ENCODE results near the gene CEMIP.
A peak's percentile ranks its signal among the peaks of the same experiment; 100 is the strongest.

Gene CEMIP

GRCh38 chr15:80823995-80824394 is 44.8 kb downstream of the CEMIP start:
- no peak for DNase-seq (ENCODE audit: low read depth)

DNA sequence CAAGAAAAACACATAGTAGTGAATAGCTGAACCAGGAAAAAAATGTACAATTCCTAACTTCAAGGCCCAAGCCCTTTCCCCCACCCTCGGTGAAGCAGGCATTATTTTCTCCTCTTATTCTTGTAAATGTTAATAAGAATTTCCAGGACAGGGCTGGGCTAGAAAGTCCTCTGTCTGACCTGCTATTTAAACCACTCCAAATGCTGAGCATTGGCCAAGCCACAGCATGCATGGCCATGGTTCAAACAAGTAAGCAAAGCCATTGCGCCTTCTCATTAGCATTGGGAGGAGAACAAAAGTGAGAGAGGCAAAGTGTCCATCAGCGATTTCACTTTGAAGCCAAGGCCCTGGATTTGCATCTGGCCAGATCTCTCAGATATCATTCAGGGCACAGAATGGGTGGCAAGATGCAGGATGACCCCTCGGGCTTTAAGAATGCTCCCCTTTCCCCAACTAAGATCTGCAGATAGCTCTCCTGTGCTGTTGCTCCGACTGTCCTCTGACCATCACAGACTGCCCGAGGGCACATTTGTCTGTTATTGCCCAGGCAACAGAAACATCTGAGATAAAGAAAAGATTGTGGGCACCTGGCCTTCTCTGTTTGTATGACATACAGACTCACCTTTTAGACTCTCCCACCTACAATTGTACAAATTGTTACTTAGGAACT is 46.3 kb downstream of the CEMIP start:
- no peak for DNase-seq (ENCODE audit: low read depth)

DNA sequence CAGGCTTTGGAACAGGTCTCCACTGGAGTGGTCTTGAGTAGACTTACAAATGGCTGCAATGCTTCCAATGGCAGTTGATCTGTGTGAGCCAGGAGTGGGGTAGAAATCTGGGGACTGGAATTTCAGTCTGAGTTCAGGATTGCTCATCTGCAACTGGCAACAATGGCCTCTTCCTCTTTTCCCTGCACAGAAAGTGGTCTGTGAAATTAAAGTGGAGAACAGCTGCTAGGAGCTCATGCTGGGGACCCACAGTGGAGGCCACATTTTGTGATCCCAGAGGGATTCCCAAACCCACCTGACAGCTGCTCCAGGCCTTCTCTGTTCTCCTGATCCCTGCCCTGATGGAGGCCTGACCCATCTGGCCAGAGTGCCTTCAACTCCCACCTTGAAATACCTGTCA is 49.6 kb downstream of the CEMIP start:
- DNase-seq (ENCODE audit: low read depth): no peak

DNA sequence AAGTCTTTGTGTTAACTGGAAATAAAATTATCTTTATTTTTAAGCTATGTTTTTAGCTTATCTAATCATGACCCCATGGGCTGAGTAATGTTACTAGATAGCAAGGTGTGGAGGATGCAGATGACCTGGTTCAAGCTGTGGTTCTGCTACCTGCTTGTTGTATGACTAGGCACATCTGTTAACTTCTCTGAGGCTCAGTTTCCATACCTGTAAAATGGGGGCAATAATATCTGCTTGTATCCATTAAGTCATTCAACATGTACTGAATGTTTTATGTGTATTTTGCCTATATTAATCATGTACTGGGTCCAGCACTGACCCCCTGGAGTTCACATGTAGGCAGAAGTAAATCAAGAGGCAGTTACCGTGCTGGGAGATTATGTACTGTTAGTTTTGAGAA is 51.5 kb downstream of the CEMIP start:
- DNase-seq (ENCODE audit: low read depth): no peak

DNA sequence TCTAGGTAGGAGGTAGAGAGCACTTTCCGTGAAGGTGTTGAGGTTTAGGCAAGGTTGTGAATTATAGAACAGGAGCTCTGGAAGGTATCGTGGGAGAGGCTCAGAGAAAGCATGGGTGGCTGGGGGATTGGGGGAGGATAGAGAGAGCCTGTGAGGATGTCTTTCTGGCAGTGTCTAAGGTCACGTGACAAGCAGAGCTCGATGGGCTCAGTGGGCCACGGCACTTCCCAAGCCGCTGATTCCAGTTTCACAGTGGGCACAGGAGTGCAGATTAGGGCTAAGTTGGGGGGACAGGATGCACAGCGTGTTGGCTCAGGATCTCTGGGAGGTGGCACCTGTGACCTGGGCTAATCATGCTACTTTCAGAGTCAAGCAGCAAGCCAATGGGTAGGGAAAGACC is 52.0 kb downstream of the CEMIP start:
- DNase-seq (ENCODE audit: low read depth): no peak

- no peak for DNase-seq (ENCODE audit: low read depth)
These were observed 52.5 kb downstream of the CEMIP start for GRCh38 chr15:80831606-80832224.

- no peak for DNase-seq (ENCODE audit: low read depth)
These were observed 53.5 kb downstream of the CEMIP start for GRCh38 chr15:80832686-80833085.

DNA sequence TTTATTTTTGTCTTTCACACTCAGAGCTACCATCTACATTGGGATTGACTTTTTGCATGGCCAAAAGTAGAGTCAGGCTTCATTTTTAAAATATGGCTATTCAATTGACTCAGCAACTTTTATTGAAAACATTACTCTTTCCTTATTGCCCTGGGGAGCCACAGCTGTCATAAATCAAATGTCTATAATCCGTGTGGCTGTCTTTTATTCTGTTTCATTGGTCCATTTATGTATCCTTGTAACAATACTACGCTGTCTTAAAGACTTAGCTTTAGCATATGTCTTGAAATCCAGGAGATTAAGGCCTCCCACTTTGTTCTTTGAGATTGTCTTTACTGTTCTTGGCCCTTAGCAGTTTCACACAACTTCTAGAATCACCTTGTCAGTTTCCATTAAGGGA is 55.2 kb downstream of the CEMIP start:
- DNase-seq (ENCODE audit: low read depth): no peak

GRCh38 chr15:80834906-80835305 is 55.7 kb downstream of the CEMIP start:
- no peak for DNase-seq (ENCODE audit: low read depth)

DNA sequence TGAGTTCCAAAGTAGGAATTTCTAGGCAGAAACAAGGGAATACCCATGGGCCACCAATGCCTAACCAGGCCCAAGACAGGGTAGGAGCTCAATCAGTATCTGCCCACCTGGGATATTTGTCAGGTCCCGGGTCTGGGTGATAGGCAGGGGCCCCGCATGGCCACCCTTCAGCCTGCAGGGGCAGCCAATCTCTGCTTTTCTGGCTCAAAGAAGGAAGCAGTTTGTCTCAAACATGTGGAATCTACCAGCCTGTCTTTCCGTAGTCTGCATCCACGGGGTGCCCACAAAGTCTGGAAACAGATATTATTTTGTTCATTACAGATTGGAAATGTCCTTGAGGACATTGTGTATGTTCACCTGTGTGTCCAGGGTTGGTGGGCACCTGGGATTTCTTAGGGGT is 56.2 kb downstream of the CEMIP start:
- no peak for DNase-seq (ENCODE audit: low read depth)

DNA sequence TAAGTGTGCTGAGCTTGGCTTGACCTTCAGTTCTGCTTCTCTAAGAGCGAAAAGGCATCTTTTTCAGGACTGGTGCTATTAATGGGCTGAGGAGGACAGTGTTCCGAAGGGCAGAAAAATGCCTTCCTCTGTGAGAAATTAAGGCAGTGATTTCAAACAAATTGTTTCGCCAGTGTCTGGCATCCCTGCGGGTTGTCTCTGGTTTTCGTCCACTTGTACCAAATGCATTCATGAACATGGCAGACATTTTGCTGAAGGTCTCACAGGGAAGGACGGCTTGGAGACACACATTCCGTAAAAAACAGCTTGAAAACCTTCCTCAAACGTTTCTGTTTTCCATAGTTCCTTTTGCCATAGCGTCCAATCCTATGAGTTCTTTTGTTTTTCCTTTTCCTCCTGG is 57.1 kb downstream of the CEMIP start:
- DNase-seq (ENCODE audit: low read depth): no peak

GRCh38 chr15:80837006-80837405 is 57.8 kb downstream of the CEMIP start:
- peak; percentile 71 for DNase-seq (ENCODE audit: low read depth)

- DNase-seq (ENCODE audit: low read depth): no peak
These were observed 58.8 kb downstream of the CEMIP start for GRCh38 chr15:80838012-80838411.

DNA sequence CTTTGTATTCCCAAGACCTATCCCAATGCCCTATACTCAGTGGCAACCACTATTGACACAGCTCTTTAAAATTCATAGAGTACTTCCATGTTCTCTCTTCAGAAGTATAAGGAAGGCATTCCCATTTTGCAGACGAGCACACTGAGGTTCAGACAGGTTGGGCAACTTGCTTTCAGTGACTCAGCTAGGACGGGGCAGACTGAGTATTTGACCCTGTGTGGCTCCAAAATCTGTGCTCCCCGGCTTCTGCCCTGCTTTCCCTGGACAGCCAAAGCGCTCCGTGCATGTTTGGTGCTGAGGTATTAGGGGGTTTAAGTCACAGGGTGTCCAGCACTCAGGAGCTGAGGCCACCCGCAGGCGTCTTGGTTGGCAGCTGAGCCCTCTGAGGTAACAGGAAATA is 59.5 kb downstream of the CEMIP start:
- DNase-seq (ENCODE audit: low read depth): no peak

GRCh38 chr15:80839764-80840130 is 60.6 kb downstream of the CEMIP start:
- DNase-seq (ENCODE audit: low read depth): no peak

- no peak for DNase-seq (ENCODE audit: low read depth)
These were observed 61.3 kb downstream of the CEMIP start for GRCh38 chr15:80840182-80841130.

- DNase-seq (ENCODE audit: low read depth): no peak
These were observed 62.4 kb downstream of the CEMIP start for GRCh38 chr15:80841541-80841940.

DNA sequence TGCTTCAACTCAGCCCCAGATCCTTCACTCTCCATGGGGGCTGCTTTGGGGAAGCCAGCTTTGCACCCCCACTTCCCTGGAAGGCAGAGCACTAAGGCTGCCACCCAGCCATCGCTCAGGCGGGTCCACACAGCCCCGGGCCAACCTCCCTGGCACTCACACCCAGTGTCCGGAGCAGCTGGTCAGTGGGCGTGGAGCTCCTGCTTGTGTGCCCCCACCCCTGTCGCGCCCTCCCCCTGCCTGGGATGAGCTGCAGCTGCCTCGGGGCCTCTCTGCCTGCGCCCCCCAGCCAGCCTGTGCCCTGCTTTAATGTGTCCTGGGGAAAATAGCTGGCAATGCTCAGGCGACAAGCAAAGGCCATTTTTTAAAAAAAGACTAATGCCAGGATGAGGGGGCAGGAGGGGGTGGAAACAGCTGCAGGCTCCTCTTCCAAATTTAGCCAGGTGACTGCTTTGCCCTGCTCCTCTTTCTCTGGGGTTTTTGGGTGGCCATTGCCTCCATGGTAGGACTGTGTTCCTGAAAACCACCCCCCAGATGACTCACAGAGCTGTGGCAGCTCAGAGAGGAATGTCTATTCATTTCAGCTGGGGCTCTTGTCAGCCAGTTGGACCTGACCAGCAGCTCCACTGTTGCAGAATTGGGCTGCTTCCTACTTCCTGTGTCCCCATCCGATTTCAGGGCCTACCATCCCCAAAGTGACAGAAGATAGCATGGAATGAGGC is 65.0 kb downstream of the CEMIP start:
- DNase-seq (ENCODE audit: low read depth): peak; percentile 41

DNA sequence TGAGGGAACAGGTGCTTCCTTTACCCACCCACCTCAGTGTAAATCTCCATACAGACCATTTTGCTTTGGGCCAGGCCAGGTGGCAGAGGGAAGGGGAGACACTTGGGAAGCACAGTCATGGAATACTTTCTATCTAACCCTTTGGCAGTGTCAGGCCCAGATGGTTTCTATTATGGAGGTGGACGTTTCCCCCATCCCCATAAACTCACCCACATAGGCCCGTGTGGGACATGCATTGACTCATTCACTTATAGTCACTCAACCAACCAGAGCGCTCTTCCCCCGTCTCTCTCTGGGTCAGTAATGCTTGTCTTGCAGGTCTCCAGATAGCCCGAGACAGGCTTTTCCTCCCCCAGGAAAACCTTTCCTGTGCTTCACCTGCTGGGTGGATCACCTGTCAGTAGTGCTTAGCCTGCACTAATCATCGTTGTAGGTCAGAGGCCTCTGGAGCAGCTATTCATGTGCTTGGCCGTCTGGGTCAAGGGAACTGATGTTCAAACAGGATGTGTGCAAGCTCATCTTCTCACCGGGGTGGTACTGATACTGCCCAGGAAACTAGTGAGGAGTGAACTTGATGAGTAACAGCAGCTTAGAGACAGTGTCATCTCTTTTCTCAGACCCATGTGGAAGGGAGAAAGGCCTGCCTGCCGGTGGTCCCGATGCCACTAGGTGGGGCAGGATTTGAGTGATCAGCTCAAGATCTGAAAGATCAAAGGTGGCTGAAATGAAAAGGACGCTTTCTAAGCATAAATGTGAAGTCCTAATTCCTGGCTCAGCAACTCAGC is 67.1 kb downstream of the CEMIP start:
- DNase-seq (ENCODE audit: low read depth): no peak

- DNase-seq (ENCODE audit: low read depth): peak; percentile 91
These were observed 70.1 kb downstream of the CEMIP start for GRCh38 chr15:80849308-80849707.

DNA sequence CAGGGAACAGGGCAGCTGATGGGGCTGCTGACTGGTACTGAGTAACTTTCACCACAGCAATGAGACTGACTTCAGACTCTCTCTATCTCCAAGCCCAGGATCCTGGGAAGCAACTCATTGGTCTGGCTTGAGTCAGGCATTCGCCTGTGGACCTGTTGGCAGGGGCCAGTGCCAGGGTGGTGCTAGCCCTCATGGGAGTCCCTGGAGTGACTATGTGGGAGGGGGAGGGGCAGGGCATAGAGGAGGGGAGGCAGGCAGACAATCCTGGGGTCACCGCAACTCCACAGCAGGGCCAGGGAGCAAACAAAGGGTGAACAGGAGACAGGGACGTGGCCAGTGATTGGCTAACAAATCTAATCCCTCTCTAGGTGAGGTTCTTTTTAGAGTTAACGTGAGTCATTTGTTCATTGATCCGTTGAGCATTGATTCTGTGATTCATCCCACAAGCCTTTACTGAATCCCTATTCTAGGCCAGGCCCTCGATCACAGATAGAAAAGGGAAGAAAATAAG is 71.8 kb downstream of the CEMIP start:
- no peak for DNase-seq (ENCODE audit: low read depth)
